CD4-positive, CD25-positive, alpha-beta regulatory T cell (primary cell): ENCODE data around the gene USP17L10. TPM values are rescaled to one million over a fixed set of nuclear protein-coding genes. Genes with fewer than 3 reads are reported as not detected.
"Not testable (repeated sequence)": the region's sequence is repeated elsewhere in the genome, so short reads cannot be mapped to it uniquely, and the experiment has no call there.

Experiments
- ATAC-seq, 2 donors: fragments of 150-1000 bp; cut with Tn5 transposase; one replicate each; pipeline ENCODE4 v1.10.0; 2021; ENCODE audit warnings: low read depth in 2 of 2, moderate number of reproducible peaks in 2 of 2, moderate library complexity in 1 of 2
- DNase-seq, 3 donors: peaks; one replicate each; pipeline versions ENCODE4 v3.0.0 to v3.0.0-alpha.2; 2012 to 2022; ENCODE audit warnings: mixed read lengths in 1 of 3
- H3K27ac ChIP-seq: one replicate; pipeline ENCODE4 v1.7.0; 2013; ENCODE audit warnings: mild to moderate bottlenecking, low read length; ENCODE audit not compliant: insufficient read depth, poor library complexity, severe bottlenecking
- H3K27me3 ChIP-seq: one replicate; pipeline ENCODE4 v1.7.0; 2013; ENCODE audit warnings: low read length; ENCODE audit not compliant: control insufficient read depth, insufficient read depth
- H3K36me3 ChIP-seq: one replicate; pipeline ENCODE4 v1.7.0; 2013; ENCODE audit warnings: mild to moderate bottlenecking, low read length, moderate library complexity; ENCODE audit not compliant: control insufficient read depth, insufficient read depth
- H3K4me1 ChIP-seq: 2 replicates; pipeline ENCODE4 v1.7.0; 2013; ENCODE audit warnings: mild to moderate bottlenecking, low read length; ENCODE audit not compliant: insufficient read depth, control insufficient read depth, poor library complexity, severe bottlenecking
- H3K4me3 ChIP-seq: one replicate; pipeline ENCODE4 v1.7.0; 2013; ENCODE audit warnings: low read depth, mild to moderate bottlenecking, low read length, moderate library complexity
- H3K9me3 ChIP-seq, 2 experiments: 1 replicate in 1 of 2; 2 replicates in 1 of 2; pipeline ENCODE4 v1.7.0; 2013; ENCODE audit warnings: low read length in 2 of 2, mild to moderate bottlenecking in 1 of 2, moderate library complexity in 1 of 2; ENCODE audit not compliant: control insufficient read depth in 2 of 2
- H3K27ac Mint-ChIP-seq, 3 donors: one replicate each; pipeline ENCODE4 v1.8.0; 2020 to 2022; ENCODE audit warnings: mild to moderate bottlenecking in 3 of 3, mixed read lengths in 3 of 3, moderate library complexity in 2 of 3
- H3K27me3 Mint-ChIP-seq: one replicate; pipeline ENCODE4 v1.8.0; 2022; ENCODE audit warnings: mild to moderate bottlenecking, mixed read lengths
- H3K36me3 Mint-ChIP-seq: one replicate; pipeline ENCODE4 v1.8.0; 2020; ENCODE audit warnings: mixed read lengths
- H3K4me1 Mint-ChIP-seq, 4 donors: one replicate each; pipeline ENCODE4 v1.8.0; 2020 to 2022; ENCODE audit warnings: mixed read lengths in 4 of 4, mild to moderate bottlenecking in 1 of 4
- H3K4me3 Mint-ChIP-seq, 4 donors: one replicate each; pipeline ENCODE4 v1.8.0; 2020 to 2022; ENCODE audit warnings: mild to moderate bottlenecking in 4 of 4, mixed read lengths in 4 of 4, moderate library complexity in 3 of 4
- H3K9me3 Mint-ChIP-seq, 7 donors: one replicate each; pipeline ENCODE4 v1.8.0; 2020 to 2022; ENCODE audit warnings: mixed read lengths in 7 of 7, mild to moderate bottlenecking in 3 of 7, moderate library complexity in 2 of 7
- polyA plus RNA-seq, 4 donors: library from polyadenylated mRNA; unstranded; fragments of 300-500 nt; fragmentation: Illumina TruSeq; gene quantifications; one replicate each; pipeline ENCODE4 v1.2.3, GENCODE V29; 2021
- total RNA-seq: library from RNA; stranded (reverse); gene quantifications from one replicate; pipeline ENCODE4 v1.2.3, GENCODE V29; 2022

USP17L10 gene, protein sequence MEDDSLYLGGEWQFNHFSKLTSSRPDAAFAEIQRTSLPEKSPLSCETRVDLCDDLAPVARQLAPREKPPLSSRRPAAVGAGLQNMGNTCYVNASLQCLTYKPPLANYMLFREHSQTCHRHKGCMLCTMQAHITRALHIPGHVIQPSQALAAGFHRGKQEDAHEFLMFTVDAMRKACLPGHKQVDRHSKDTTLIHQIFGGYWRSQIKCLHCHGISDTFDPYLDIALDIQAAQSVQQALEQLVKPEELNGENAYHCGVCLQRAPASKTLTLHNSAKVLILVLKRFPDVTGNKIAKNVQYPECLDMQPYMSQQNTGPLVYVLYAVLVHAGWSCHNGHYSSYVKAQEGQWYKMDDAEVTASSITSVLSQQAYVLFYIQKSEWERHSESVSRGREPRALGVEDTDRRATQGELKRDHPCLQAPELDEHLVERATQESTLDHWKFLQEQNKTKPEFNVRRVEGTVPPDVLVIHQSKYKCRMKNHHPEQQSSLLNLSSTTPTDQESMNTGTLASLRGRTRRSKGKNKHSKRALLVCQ
- not detected for total RNA-seq
- not detected for polyA plus RNA-seq

DNA sequence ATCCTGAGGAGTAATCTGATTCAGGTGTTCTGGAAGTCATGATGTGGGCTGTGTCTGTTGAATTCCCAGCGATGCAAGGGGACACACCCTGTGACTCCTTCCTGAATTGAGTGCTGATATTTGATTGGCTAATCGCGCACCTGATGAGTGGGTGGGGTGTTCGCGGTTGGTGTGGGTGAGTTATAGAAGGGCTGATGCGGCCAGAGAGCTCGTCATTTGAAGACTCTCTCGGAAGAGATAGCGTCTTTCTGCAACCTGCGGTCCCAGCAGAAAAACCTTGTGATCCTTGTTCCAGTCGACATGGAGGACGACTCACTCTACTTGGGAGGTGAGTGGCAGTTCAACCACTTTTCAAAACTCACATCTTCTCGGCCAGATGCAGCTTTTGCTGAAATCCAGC lies at the start of gene USP17L10:
USP17L10 (plus strand) TSS at position 301 of the 400 bp plus-strand sequence; CDS start at position 301, 0 bp downstream.
- not testable (repeated sequence) for DNase-seq, H3K4me1 Mint-ChIP-seq, ATAC-seq, H3K9me3 Mint-ChIP-seq, H3K4me1 ChIP-seq, H3K27ac Mint-ChIP-seq, H3K36me3 ChIP-seq, H3K9me3 ChIP-seq, H3K4me3 ChIP-seq, H3K36me3 Mint-ChIP-seq, H3K27me3 Mint-ChIP-seq, H3K27ac ChIP-seq, H3K4me3 Mint-ChIP-seq, H3K27me3 ChIP-seq

GRCh38 chr4:9165990-9166389 lies 44.5 kb upstream of the USP17L10 start:
- H3K4me1 Mint-ChIP-seq, H3K27me3 Mint-ChIP-seq, H3K27ac Mint-ChIP-seq, H3K9me3 Mint-ChIP-seq, H3K4me3 ChIP-seq, DNase-seq, H3K36me3 ChIP-seq, H3K27ac ChIP-seq, H3K4me1 ChIP-seq, H3K9me3 ChIP-seq, H3K27me3 ChIP-seq, H3K36me3 Mint-ChIP-seq, ATAC-seq: not testable (repeated sequence)
- H3K4me3 Mint-ChIP-seq: peak overlapping the region in 1 of 4 donors; percentile 32

DNA sequence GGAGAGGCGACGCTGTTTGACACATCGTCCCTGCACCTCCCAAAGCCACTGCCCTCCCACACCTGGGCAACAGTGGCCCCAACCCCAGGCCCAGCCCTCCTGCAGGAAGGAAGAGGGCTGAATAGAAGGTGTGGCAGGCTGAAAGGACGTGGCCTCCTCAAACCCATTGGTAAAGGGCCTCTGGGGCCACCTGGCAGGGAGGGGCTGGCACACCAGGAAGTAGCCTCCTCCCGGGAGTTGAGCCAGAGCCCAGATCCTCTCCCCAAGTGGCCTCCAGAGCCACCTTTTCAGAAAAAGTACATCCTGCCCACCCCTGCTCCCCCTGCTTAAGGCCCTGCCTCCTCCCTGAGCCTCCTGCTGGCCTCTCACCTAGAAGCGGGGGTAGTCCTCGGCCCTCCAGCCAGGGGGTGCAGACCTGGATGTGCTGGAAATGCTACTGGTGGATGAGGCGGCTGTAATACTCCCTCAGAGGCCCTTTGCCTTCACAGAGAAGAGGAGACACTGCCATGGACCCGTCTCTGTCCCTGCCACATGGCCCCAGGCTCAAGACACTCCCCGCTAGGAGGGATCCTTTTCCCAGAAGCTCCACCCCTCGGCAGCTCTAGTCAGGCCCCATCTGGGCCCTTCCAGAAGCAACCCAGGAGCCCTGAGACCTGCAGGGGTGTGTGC lies 40.5 kb upstream of the USP17L10 start, which contains the start of gene FAM90A26:
FAM90A26 (plus strand) TSS at position 619 of the 669 bp plus-strand sequence. CDS start 2,764 bp downstream, outside the sequence.
- H3K4me1 ChIP-seq, H3K27me3 Mint-ChIP-seq, H3K27ac ChIP-seq, H3K4me3 ChIP-seq, H3K36me3 Mint-ChIP-seq, ATAC-seq, H3K9me3 ChIP-seq, DNase-seq, H3K27me3 ChIP-seq, H3K9me3 Mint-ChIP-seq, H3K4me1 Mint-ChIP-seq, H3K27ac Mint-ChIP-seq, H3K4me3 Mint-ChIP-seq, H3K36me3 ChIP-seq: not testable (repeated sequence)

- not testable (repeated sequence) for H3K9me3 ChIP-seq, H3K27me3 ChIP-seq, H3K27ac ChIP-seq, H3K9me3 Mint-ChIP-seq, H3K27me3 Mint-ChIP-seq, H3K4me3 Mint-ChIP-seq, H3K36me3 ChIP-seq, H3K4me1 ChIP-seq, H3K4me1 Mint-ChIP-seq, ATAC-seq, H3K36me3 Mint-ChIP-seq, H3K27ac Mint-ChIP-seq, H3K4me3 ChIP-seq, DNase-seq
Observed at GRCh38 chr4:9214701-9215100, 4.2 kb downstream of the USP17L10 start.

DNA sequence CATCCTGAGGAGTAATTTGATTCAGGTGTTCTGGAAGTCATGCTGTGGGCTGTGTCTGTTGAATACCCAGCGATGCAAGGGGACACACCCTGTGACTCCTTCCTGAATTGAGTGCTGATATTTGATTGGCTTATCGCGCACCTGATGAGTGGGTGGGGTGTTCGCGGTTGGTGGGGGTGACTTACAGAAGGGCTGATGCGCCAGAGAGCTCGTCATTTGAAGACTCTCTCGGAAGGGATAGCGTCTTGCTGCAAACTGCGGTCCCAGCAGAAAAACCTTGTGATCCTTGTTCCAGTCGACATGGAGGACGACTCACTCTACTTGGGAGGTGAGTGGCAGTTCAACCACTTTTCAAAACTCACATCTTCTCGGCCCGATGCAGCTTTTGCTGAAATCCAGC lies 4.6 kb downstream of the USP17L10 start, which contains the start of gene USP17L11:
USP17L11 (plus strand) TSS at position 301 of the 400 bp plus-strand sequence; CDS start at position 301, 0 bp downstream.
- ATAC-seq, H3K4me3 Mint-ChIP-seq, H3K9me3 ChIP-seq, H3K27me3 Mint-ChIP-seq, H3K4me1 Mint-ChIP-seq, H3K27me3 ChIP-seq, H3K4me3 ChIP-seq, H3K36me3 Mint-ChIP-seq, H3K27ac Mint-ChIP-seq, H3K4me1 ChIP-seq, H3K27ac ChIP-seq, H3K9me3 Mint-ChIP-seq, H3K36me3 ChIP-seq, DNase-seq: not testable (repeated sequence)

DNA sequence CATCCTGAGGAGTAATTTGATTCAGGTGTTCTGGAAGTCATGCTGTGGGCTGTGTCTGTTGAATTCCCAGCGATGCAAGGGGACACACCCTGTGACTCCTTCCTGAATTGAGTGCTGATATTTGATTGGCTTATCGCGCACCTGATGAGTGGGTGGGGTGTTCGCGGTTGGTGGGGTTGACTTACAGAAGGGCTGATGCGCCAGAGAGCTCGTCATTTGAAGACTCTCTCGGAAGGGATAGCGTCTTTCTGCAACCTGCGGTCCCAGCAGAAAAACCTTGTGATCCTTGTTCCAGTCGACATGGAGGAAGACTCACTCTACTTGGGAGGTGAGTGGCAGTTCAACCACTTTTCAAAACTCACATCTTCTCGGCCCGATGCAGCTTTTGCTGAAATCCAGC lies 9.4 kb downstream of the USP17L10 start, which contains the start of gene USP17L12:
USP17L12 (plus strand) TSS at position 301 of the 400 bp plus-strand sequence; CDS start at position 301, 0 bp downstream.
- not testable (repeated sequence) for H3K4me3 ChIP-seq, DNase-seq, H3K36me3 Mint-ChIP-seq, H3K9me3 ChIP-seq, H3K9me3 Mint-ChIP-seq, ATAC-seq, H3K27ac ChIP-seq, H3K27me3 Mint-ChIP-seq, H3K27me3 ChIP-seq, H3K4me1 Mint-ChIP-seq, H3K27ac Mint-ChIP-seq, H3K36me3 ChIP-seq, H3K4me3 Mint-ChIP-seq, H3K4me1 ChIP-seq

DNA sequence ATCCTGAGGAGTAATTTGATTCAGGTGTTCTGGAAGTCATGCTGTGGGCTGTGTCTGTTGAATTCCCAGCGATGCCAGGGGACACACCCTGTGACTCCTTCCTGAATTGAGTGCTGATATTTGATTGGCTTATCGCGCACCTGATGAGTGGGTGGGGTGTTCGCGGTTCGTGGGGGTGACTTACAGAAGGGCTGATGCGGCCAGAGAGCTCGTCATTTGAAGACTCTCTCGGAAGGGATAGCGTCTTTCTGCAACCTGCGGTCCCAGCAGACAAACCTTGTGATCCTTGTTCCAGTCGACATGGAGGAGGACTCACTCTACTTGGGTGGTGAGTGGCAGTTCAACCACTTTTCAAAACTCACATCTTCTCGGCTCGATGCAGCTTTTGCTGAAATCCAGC lies 14.1 kb downstream of the USP17L10 start, which contains the start of gene USP17L13:
USP17L13 (plus strand) TSS at position 301 of the 400 bp plus-strand sequence; CDS start at position 301, 0 bp downstream.
- H3K27ac Mint-ChIP-seq, H3K36me3 ChIP-seq, H3K27ac ChIP-seq, H3K36me3 Mint-ChIP-seq, H3K4me1 Mint-ChIP-seq, H3K27me3 ChIP-seq, DNase-seq, H3K4me3 Mint-ChIP-seq, H3K9me3 Mint-ChIP-seq, H3K27me3 Mint-ChIP-seq, H3K9me3 ChIP-seq, ATAC-seq, H3K4me1 ChIP-seq, H3K4me3 ChIP-seq: not testable (repeated sequence)
